H1 (cell line): ENCODE results near the gene HMG20A. TPM values are rescaled to one million over a fixed set of nuclear protein-coding genes. Genes with fewer than 3 reads are reported as not detected.

Experiments used
- CHD1 ChIP-seq: IDR thresholded peaks from 2 replicates; pipeline ENCODE4 v1.6.1; 2012; ENCODE audit warnings: low read depth, low read length, improper control_type of control experiment
- CREB1 ChIP-seq: IDR thresholded peaks from 2 replicates; pipeline ENCODE4 v1.6.1; 2012; ENCODE audit warnings: inconsistent platforms
- GABPA ChIP-seq: IDR thresholded peaks from 2 replicates; pipeline ENCODE4 v1.6.1; 2011; ENCODE audit warnings: mild to moderate bottlenecking, low read length, moderate library complexity, borderline replicate concordance; ENCODE audit not compliant: insufficient read depth
- HDAC2 ChIP-seq, 2 experiments: fragments of 300-600 bp in 1 of 2; sonication (generic) in 1 of 2; IDR thresholded peaks; 2 replicates each; pipeline ENCODE4 v1.6.1; 2011 to 2012; ENCODE audit warnings: low read depth in 2 of 2, low read length in 2 of 2, mild to moderate bottlenecking in 2 of 2, moderate library complexity in 2 of 2, borderline replicate concordance in 1 of 2, inconsistent platforms in 1 of 2
- POU5F1 ChIP-seq: IDR thresholded peaks from 2 replicates; pipeline ENCODE4 v1.6.1; 2011; ENCODE audit warnings: low read depth, mild to moderate bottlenecking, low read length, moderate library complexity
- RNF2 ChIP-seq: fragments of 200-900, 300-1000 bp; sonication (generic); IDR thresholded peaks from 2 replicates; pipeline ENCODE4 v1.7.1; 2016; ENCODE audit warnings: borderline replicate concordance, low read depth, mild to moderate bottlenecking, antibody characterized with exemption, low read length; ENCODE audit not compliant: poor library complexity, severe bottlenecking; ENCODE audit errors: missing control alignments
- SP2 ChIP-seq: IDR thresholded peaks from 2 replicates; pipeline ENCODE4 v1.6.1; 2012; ENCODE audit warnings: mild to moderate bottlenecking, low read length, inconsistent platforms
- TAF7 ChIP-seq: optimal IDR thresholded peaks from 2 replicates; pipeline ENCODE3; 2011; ENCODE audit warnings: low read depth, mild to moderate bottlenecking, inconsistent platforms, low read length, moderate library complexity, borderline replicate concordance
- TBP ChIP-seq: IDR thresholded peaks from 2 replicates; pipeline ENCODE4 v1.6.1; 2011; ENCODE audit warnings: low read depth, low read length, improper control_type of control experiment
- YY1 ChIP-seq: IDR thresholded peaks from 2 replicates; pipeline ENCODE4 v1.6.1; 2011; ENCODE audit warnings: low read depth, mild to moderate bottlenecking, low read length
- ZNF274 ChIP-seq: IDR thresholded peaks from 2 replicates; pipeline ENCODE4 v1.7.0; 2012; ENCODE audit warnings: low read length, borderline replicate concordance; ENCODE audit errors: extremely low read depth
- polyA plus RNA-seq, 7 experiments: library from polyadenylated mRNA; depleted of rRNA in 3 of 7; stranded (reverse) in 5 of 7; unstranded in 2 of 7; fragments of >200 nt in 5 of 7; fragments of 200-250 nt in 2 of 7; gene quantifications; 1 replicate in 5 of 7; 2 replicates in 1 of 7; 4 replicates in 1 of 7; pipeline versions ENCODE4 v1.2.1 to v1.2.3, GENCODE V29; 2011 to 2013; ENCODE audit warnings: missing spikeins in 2 of 7, mixed read lengths in 2 of 7
- total RNA-seq: library from RNA; stranded (reverse); fragmentation: NEBNext Ultra II Directional; extraction: Animal tissue kit (Norgen Biotek cat#: 25700); gene quantifications from 2 replicates; pipeline ENCODE4 v1.2.1, GENCODE V29; 2021

The HMG20A gene
- total and polyA plus RNA-seq, 2 of the 8 experiments (the other 6 are each of a cell fraction or from before 2014, with no cell fraction given), result 52.1 to 59.7 TPM

GRCh38 chr15:77500989-77501388, 80.3 kb downstream of the HMG20A start (continued):
- TF ChIP-seq TAF7 (no peak), CHD1 (no peak), TBP (no peak), RNF2 (no peak), CREB1 (no peak), HDAC2 (IDR thresholded peaks at IDR 0.05; ENCODE audit: borderline replicate concordance in 1 of 2, low read depth in 2 of 2, low read length in 2 of 2) (no peak), GABPA (no peak), SP2 (no peak), YY1 (no peak), ZNF274 (no peak), POU5F1 (no peak)
